IMR-90 (cell line): ENCODE measurements around the gene NUCB1. TPM values are rescaled to one million over a fixed set of nuclear protein-coding genes. Genes with fewer than 3 reads are reported as not detected.

ENCODE experiments used
- ATAC-seq: fragments of 200-7000 bp; cut with Tn5 transposase; 2 replicates; pipeline ENCODE4 v1.9.1; 2020; ENCODE audit warnings: low read depth, mild to moderate bottlenecking, moderate library complexity
- BruUV-seq: library from RNA; stranded (reverse); fragments of 400-500 nt; replicated peaks from 2 replicates; lab custom pipeline; 2021; lab: Mats Ljungman, UMichigan
- CTCF ChIA-PET: fragments of 300-600 bp; formaldehyde crosslinking; extraction: SDS; loops from one replicate; lab custom pipeline; 2021; ENCODE audit warnings: antibody characterized with exemption; lab: Yijun Ruan, JAX
- POLR2A ChIA-PET: fragments of 300-600 bp; sonication (Branson Sonifier 250); formaldehyde crosslinking; loops from one replicate; lab custom pipeline; 2022; ENCODE audit warnings: antibody characterized with exemption; ENCODE audit not compliant: unreplicated experiment; lab: Charles Lee
- DNase-seq: peaks from one replicate; pipeline ENCODE4 v3.0.0; 2013
- H2AFZ ChIP-seq: replicated peaks from 2 replicates; pipeline ENCODE3; 2013; ENCODE audit warnings: low read length, mild to moderate bottlenecking; ENCODE audit not compliant: poor library complexity
- H2AK5ac ChIP-seq: 2 replicates; pipeline ENCODE4 v1.6.1; 2013; ENCODE audit warnings: low read depth, low read length, inconsistent platforms
- H2AK9ac ChIP-seq: replicated peaks from 2 replicates; pipeline ENCODE3; 2013; ENCODE audit warnings: mild to moderate bottlenecking, low read depth, low read length, moderate library complexity; ENCODE audit not compliant: poor library complexity
- H2BK120ac ChIP-seq: 2 replicates; pipeline ENCODE4 v1.6.1; 2013; ENCODE audit warnings: low read depth, low read length, inconsistent platforms
- H2BK15ac ChIP-seq: 3 replicates; pipeline ENCODE4 v1.6.1; 2013; ENCODE audit warnings: low read depth, low read length, inconsistent platforms
- H2BK20ac ChIP-seq: 2 replicates; pipeline ENCODE4 v1.6.1; 2013; ENCODE audit warnings: low read depth, mild to moderate bottlenecking, inconsistent platforms, low read length, moderate library complexity
- H2BK5ac ChIP-seq: 2 replicates; pipeline ENCODE4 v1.6.1; 2013; ENCODE audit warnings: mild to moderate bottlenecking, low read depth, low read length, inconsistent platforms; ENCODE audit not compliant: poor library complexity, severe bottlenecking
- H3K14ac ChIP-seq: replicated peaks from 2 replicates; pipeline ENCODE4 v1.6.1; 2013; ENCODE audit warnings: low read depth, low read length, inconsistent platforms
- H3K18ac ChIP-seq: 2 replicates; pipeline ENCODE4 v1.6.1; 2013; ENCODE audit warnings: low read depth, low read length, control low read depth
- H3K23ac ChIP-seq: 2 replicates; pipeline ENCODE4 v1.6.1; 2013; ENCODE audit warnings: low read depth, low read length, inconsistent platforms
- H3K27ac ChIP-seq: 2 replicates; pipeline ENCODE4 v1.5.1; 2013; ENCODE audit warnings: mild to moderate bottlenecking, control low read depth, low read length; ENCODE audit not compliant: insufficient read depth
- H3K27me3 ChIP-seq: 2 replicates; pipeline ENCODE4 v1.6.1; 2013; ENCODE audit warnings: low read length; ENCODE audit not compliant: control insufficient read depth, insufficient read depth
- H3K36me3 ChIP-seq: 2 replicates; pipeline ENCODE4 v1.6.1; 2013; ENCODE audit warnings: low read length, mixed read lengths; ENCODE audit not compliant: control insufficient read depth, insufficient read depth
- H3K4ac ChIP-seq: 2 replicates; pipeline ENCODE4 v1.6.1; 2013; ENCODE audit warnings: low read depth, low read length, inconsistent platforms
- H3K4me1 ChIP-seq: 2 replicates; pipeline ENCODE4 v1.6.1; 2013; ENCODE audit warnings: low read length, mixed read lengths; ENCODE audit not compliant: control insufficient read depth, insufficient read depth
- H3K4me2 ChIP-seq: 2 replicates; pipeline ENCODE4 v1.6.1; 2013; ENCODE audit warnings: low read depth, mild to moderate bottlenecking, control low read depth, low read length, moderate library complexity
- H3K4me3 ChIP-seq: 2 replicates; pipeline ENCODE4 v1.5.1; 2013; ENCODE audit warnings: low read depth, mild to moderate bottlenecking, control low read depth, low read length, moderate library complexity; ENCODE audit not compliant: insufficient read depth
- H3K56ac ChIP-seq: 2 replicates; pipeline ENCODE4 v1.6.1; 2013; ENCODE audit warnings: low read length, inconsistent platforms; ENCODE audit not compliant: insufficient read depth; ENCODE audit errors: extremely low read depth
- H3K79me1 ChIP-seq, 2 experiments: 2 replicates each; pipeline ENCODE4 v1.6.1; 2013; ENCODE audit warnings: low read length in 2 of 2, inconsistent platforms in 1 of 2, low read depth in 1 of 2
- H3K9ac ChIP-seq: 2 replicates; pipeline ENCODE4 v1.6.1; 2013; ENCODE audit warnings: low read depth, low read length, control low read depth
- H3K9me1 ChIP-seq: 2 replicates; pipeline ENCODE4 v1.6.1; 2013; ENCODE audit warnings: low read length, inconsistent platforms; ENCODE audit not compliant: insufficient read depth
- H3K9me3 ChIP-seq: 2 replicates; pipeline ENCODE4 v1.6.1; 2013; ENCODE audit warnings: low read length; ENCODE audit not compliant: control insufficient read depth, insufficient read depth
- H4K20me1 ChIP-seq: 2 replicates; pipeline ENCODE4 v1.6.1; 2013; ENCODE audit warnings: low read length, inconsistent platforms; ENCODE audit not compliant: insufficient read depth
- H4K5ac ChIP-seq: 2 replicates; pipeline ENCODE4 v1.6.1; 2013; ENCODE audit warnings: mild to moderate bottlenecking, low read depth, low read length, control low read depth
- H4K8ac ChIP-seq, 2 experiments: 2 replicates each; pipeline ENCODE4 v1.6.1; 2013; ENCODE audit warnings: low read depth in 2 of 2, low read length in 2 of 2, control low read depth in 1 of 2, inconsistent platforms in 1 of 2
- H4K91ac ChIP-seq: 2 replicates; pipeline ENCODE4 v1.6.1; 2013; ENCODE audit warnings: low read depth, low read length, inconsistent platforms; ENCODE audit not compliant: insufficient read depth
- CHD1 ChIP-seq: IDR thresholded peaks from 2 replicates; pipeline ENCODE4 v1.6.1; 2012; ENCODE audit warnings: low read depth, low read length, improper control_type of control experiment
- MXI1 ChIP-seq: IDR thresholded peaks from 2 replicates; pipeline ENCODE4 v1.6.1; 2012; ENCODE audit warnings: low read depth, mild to moderate bottlenecking, low read length, moderate library complexity, borderline replicate concordance
- RAD21 ChIP-seq: IDR thresholded peaks from 2 replicates; pipeline ENCODE4 v1.6.1; 2012; ENCODE audit warnings: low read length, improper control_type of control experiment
- WGBS, 2 experiments: methylation state at CpG; one replicate each; pipeline versions ENCODE4 v1.1.5 to v1.1.7; 2013; ENCODE audit warnings: missing lambda C conversion rate in 2 of 2; ENCODE audit not compliant: insufficient read length in 1 of 2; ENCODE audit errors: extremely low coverage in 2 of 2; 5-methylcytosine and 5-hydroxymethylcytosine counted together
- dilution Hi-C: fragments of 300-500 bp; cut with HindIII; formaldehyde crosslinking; loops from one replicate; pipeline ENCODE4 v1.14.3; 2018; ENCODE audit warnings: low sequenced_read_pairs; ENCODE audit not compliant: unreplicated experiment
- in situ Hi-C: fragments of 300-500 bp; cut with MboI; formaldehyde crosslinking; loops from 3 replicates; pipeline ENCODE4 v1.14.3; 2019; ENCODE audit warnings: low sequenced_read_pairs, inconsistent platforms, mixed read lengths
- intact Hi-C: fragments of 100-400 bp; cut with micrococcal nuclease; formaldehyde crosslinking; loops from 2 replicates; pipeline ENCODE4 v1.10.0; 2022
- polyA plus RNA-seq, 3 experiments: library from polyadenylated mRNA; depleted of rRNA; stranded (reverse); fragments of >200 nt; gene quantifications; 2 replicates each; pipeline ENCODE4 v1.2.3, GENCODE V29; 2012; ENCODE audit warnings: low replicate concordance in 1 of 3
- total RNA-seq: library from RNA; depleted of rRNA; stranded (reverse); fragments of >200 nt; gene quantifications from 2 replicates; pipeline ENCODE4 v1.2.3, GENCODE V29; 2012

NUCB1 gene
- total and polyA plus RNA-seq, 2 of the 4 experiments (the other 2 are of a cell fraction) = 37.3 to 253 TPM

- intact Hi-C loops (loop anchor here (2.0 kb wide), 1 partner anchor 53 kb away; the partner anchor contains the start of gene NUCB1), in situ Hi-C loops (no loop called here), dilution Hi-C loops (no loop called here)
- Histone ChIP-seq H4K8ac (peak overlapping the region; percentile 85 to 89), H3K14ac (peak overlapping the region; percentile 46), H2BK5ac (peak overlapping the region; percentile 8), H4K5ac (peak overlapping the region; percentile 73), H3K36me3 (peaks cover 11% of the 10 kb centered on the region), H2AFZ (peak overlapping the region; percentile 90), H2BK20ac (no peak overlapping the region; the same call in 1 of the 2 replicates), H4K91ac (peak overlapping the region; percentile 65), H3K9me3 (no peaks in the 10 kb centered on the region), H4K20me1 (0 out of 2 replicates have a peak, but pooled peaks cover 2% of the 10 kb centered on the region), H2BK15ac (no peak overlapping the region), H2BK120ac (peak overlapping the region; percentile 21), H3K9ac (peak overlapping the region; percentile 59), H3K56ac (peak overlapping the region; percentile 63), H3K23ac (peak overlapping the region; percentile 12), H3K4me2 (peak overlapping the region; percentile 83), H3K9me1 (peaks cover 15% of the 10 kb centered on the region), H3K4me1 (peaks cover 8% of the 10 kb centered on the region), H3K27me3 (no peaks in the 10 kb centered on the region), H3K79me1 (peaks cover 19 to 38% of the 10 kb centered on the region in 2 experiments), H2AK9ac (peak overlapping the region; percentile 71), H3K18ac (peak overlapping the region; percentile 30; the same call in 1 of the 2 replicates), H3K27ac (peak overlapping the region; percentile 55), H3K4ac (peak overlapping the region; percentile 54), H3K4me3 (peak overlapping the region; percentile 93), H2AK5ac (peak overlapping the region; percentile 5; the same call in 1 of the 2 replicates)
- ATAC-seq = no peak
- WGBS, 2 experiments = 53% methylated on average over 3 of the region's 11 CpGs; no CpG with 5 or more reads in 1 of the 2 experiments
- ChIA-PET CTCF (no interaction called here), POLR2A (interaction anchor here (0.6 to 1.3 kb wide), 3 partner anchors 10 to 117 kb away, joined by 4 to 7 read pairs (median 6); no protein-coding TSS in a partner anchor)
- BruUV-seq = no TSS peak
- no peak for DNase-seq
- no peak for TF ChIP-seq MXI1
- no peak for TF ChIP-seq RAD21
- TF ChIP-seq CHD1 = no peak
These were observed 54.0 kb downstream of the NUCB1 start for GRCh38 chr19:48953990-48954594.
